HG03066 (cell line): ENCODE measurements around the gene TTC9B.

Experiments used
- ATAC-seq: cut with Tn5 transposase; IDR thresholded peaks from one replicate; pipeline ENCODE4 v1.9.1; 2021; ENCODE audit warnings: low read depth; ENCODE audit not compliant: unreplicated experiment

TTC9B gene

GRCh38 chr19:40249781-40250180, 31.6 kb upstream of the TTC9B start:
- ATAC-seq, result no peak

GRCh38 chr19:40249201-40249600, 31.0 kb upstream of the TTC9B start:
- no peak for ATAC-seq

- no peak for ATAC-seq
Measured at GRCh38 chr19:40247735-40248262, 29.6 kb upstream of the TTC9B start.

- no peak for ATAC-seq
Measured at GRCh38 chr19:40247178-40247577, 29.0 kb upstream of the TTC9B start.

GRCh38 chr19:40246292-40247073, 28.3 kb upstream of the TTC9B start:
- no peak for ATAC-seq

- ATAC-seq, result no peak
Measured at GRCh38 chr19:40245506-40246128, 27.4 kb upstream of the TTC9B start.

GRCh38 chr19:40244579-40245317, 26.6 kb upstream of the TTC9B start:
- no peak for ATAC-seq

- ATAC-seq, result no peak
Measured at GRCh38 chr19:40243181-40243580, 25.0 kb upstream of the TTC9B start.

GRCh38 chr19:40242480-40242879, 24.3 kb upstream of the TTC9B start:
- no peak for ATAC-seq

- ATAC-seq, result no peak
Measured at GRCh38 chr19:40241809-40242384, 23.7 kb upstream of the TTC9B start.

- no peak for ATAC-seq
Measured at GRCh38 chr19:40241125-40241808, 23.1 kb upstream of the TTC9B start.

- no peak for ATAC-seq
Measured at GRCh38 chr19:40240332-40240731, 22.1 kb upstream of the TTC9B start.

GRCh38 chr19:40239415-40240226, 21.4 kb upstream of the TTC9B start:
- ATAC-seq, result no peak

- ATAC-seq, result no peak
Measured at GRCh38 chr19:40238775-40239174, 20.6 kb upstream of the TTC9B start.

- ATAC-seq, result no peak
Measured at GRCh38 chr19:40237791-40238190, 19.6 kb upstream of the TTC9B start.

- ATAC-seq, result no peak
Measured at GRCh38 chr19:40236366-40236765, 18.2 kb upstream of the TTC9B start.

- ATAC-seq, result no peak
Measured at GRCh38 chr19:40236026-40236355, 17.8 kb upstream of the TTC9B start.

GRCh38 chr19:40235238-40236025, 17.2 kb upstream of the TTC9B start:
- no peak for ATAC-seq
